Right lobe of liver (tissue), 5 donors: ENCODE results near the gene ELP6. TPM values are rescaled to one million over a fixed set of nuclear protein-coding genes. Genes with fewer than 3 reads are reported as not detected.

Source experiments
- small RNA-seq, 2 experiments: library from RNA; depleted of rRNA; stranded (forward); fragments of <200 nt; gene quantifications; one replicate each; pipeline ENCODE3, GENCODE V24; 2016
- total RNA-seq, 6 experiments: library from RNA; depleted of rRNA in 2 of 6; stranded (reverse); fragments of >200 nt in 2 of 6; fragmentation: NEBNext Ultra II Directional in 3 of 6; extraction: Animal tissue kit (Norgen Biotek cat#: 25700) in 3 of 6; gene quantifications; one replicate each; pipeline versions ENCODE4 v1.1.0 to v1.2.4, GENCODE V29; 2016 to 2023
- donor health status: DM: no; HTN: no; CAD: no.
- donor health status: DM: no; HTN: no; CAD: no.
- donor health status: DM: no; HTN: yes; CAD: no.
- donor health status: DM: no; HTN: yes; CAD: no.

The ELP6 gene
- total RNA-seq, 6 experiments from 2014 or later: 10.1 to 18.1 (median 13.9) TPM

Small RNA genes lying within 50 kb of the gene (small RNA-seq; reads per million reads assigned to genes)
- gene AC099778.2: 0 reads per million in 2 experiments
- gene RN7SL870P: 0 reads per million in 2 experiments

Other genes with a start within 250 kb of the ELP6 start
- 1 to 10 TPM; 2.1 to 4.7 (median 3.2) TPM for gene KIF9, start 230.9 kb downstream of the ELP6 start, total RNA-seq
- 10 to 100 TPM in 1 of 6 experiments, 1 to 10 TPM in 5; 4.3 to 11.4 (median 8.1) TPM for gene KLHL18, start 230.8 kb downstream of the ELP6 start, total RNA-seq
- gene PTPN23, start 132.7 kb downstream of the ELP6 start, total RNA-seq: 10 to 100 TPM; 14.9 to 25.8 (median 16.9) TPM
- 10 to 100 TPM; 48.8 to 85.1 (median 78.9) TPM for gene SCAP, start 37.8 kb downstream of the ELP6 start, total RNA-seq
- under 1 TPM in 5 of 6 experiments, not detected in 1; 0.18 to 0.39 (median 0.25) TPM for gene CSPG5, start 65.2 kb upstream of the ELP6 start, total RNA-seq